Neuronal stem cell (in vitro differentiated cells): Measurements from ENCODE around the gene ZBTB45.

Source experiments
- DNase-seq: peaks from one replicate; pipeline ENCODE4 v3.0.0-alpha.2; 2013; ENCODE audit warnings: low spot score
- H2AFZ ChIP-seq: one replicate; pipeline ENCODE4 v1.6.1; 2013; ENCODE audit warnings: mild to moderate bottlenecking, low read length, inconsistent platforms
- H2AK5ac ChIP-seq: 2 replicates; pipeline ENCODE4 v1.6.1; 2013; ENCODE audit warnings: low read depth, mild to moderate bottlenecking, inconsistent platforms, low read length, moderate library complexity, mixed read lengths
- H2BK120ac ChIP-seq: 2 replicates; pipeline ENCODE4 v1.6.1; 2013; ENCODE audit warnings: low read depth, mild to moderate bottlenecking, inconsistent platforms, low read length, moderate library complexity, mixed read lengths
- H2BK12ac ChIP-seq: one replicate; pipeline ENCODE4 v1.6.1; 2013; ENCODE audit warnings: low read length, inconsistent platforms
- H2BK15ac ChIP-seq: 2 replicates; pipeline ENCODE4 v1.6.1; 2013; ENCODE audit warnings: mild to moderate bottlenecking, low read length, inconsistent platforms, mixed read lengths
- H2BK5ac ChIP-seq: one replicate; pipeline ENCODE4 v1.6.1; 2013; ENCODE audit warnings: inconsistent platforms, mild to moderate bottlenecking, low read length, moderate library complexity
- H3K14ac ChIP-seq: one replicate; pipeline ENCODE4 v1.6.1; 2013; ENCODE audit warnings: low read length, inconsistent platforms
- H3K18ac ChIP-seq: 2 replicates; pipeline ENCODE4 v1.6.1; 2013; ENCODE audit warnings: low read length, inconsistent platforms
- H3K23ac ChIP-seq: 2 replicates; pipeline ENCODE4 v1.6.1; 2013; ENCODE audit warnings: low read depth, mild to moderate bottlenecking, mixed read lengths, low read length, inconsistent platforms; ENCODE audit not compliant: poor library complexity
- H3K27ac ChIP-seq: replicated peaks from 3 replicates; pipeline ENCODE4 v1.5.1; 2013; ENCODE audit warnings: low read length, inconsistent platforms
- H3K27me3 ChIP-seq, 3 experiments: 2 replicates each; pipeline ENCODE4 v1.6.1; 2013; ENCODE audit warnings: low read length in 3 of 3, mild to moderate bottlenecking in 2 of 3, inconsistent platforms in 1 of 3, low read depth in 1 of 3, mixed read lengths in 1 of 3, moderate library complexity in 1 of 3; ENCODE audit not compliant: control insufficient read depth in 3 of 3, insufficient read depth in 3 of 3
- H3K36me3 ChIP-seq, 2 donors: replicated peaks in 1 of 2; 2 replicates each; pipeline ENCODE4 v1.6.1; 2013; ENCODE audit warnings: low read length in 2 of 2; ENCODE audit not compliant: control insufficient read depth in 2 of 2, insufficient read depth in 2 of 2
- H3K4ac ChIP-seq: 2 replicates; pipeline ENCODE4 v1.6.1; 2013; ENCODE audit warnings: inconsistent platforms, mild to moderate bottlenecking, low read length, moderate library complexity
- H3K4me1 ChIP-seq, 2 donors: 1 replicate in 1 of 2; 2 replicates in 1 of 2; pipeline ENCODE4 v1.6.1; 2013; ENCODE audit warnings: low read length in 2 of 2, low read depth in 1 of 2; ENCODE audit not compliant: control insufficient read depth in 2 of 2, insufficient read depth in 1 of 2
- H3K4me2 ChIP-seq: one replicate; pipeline ENCODE4 v1.6.1; 2013; ENCODE audit warnings: mild to moderate bottlenecking, low read length, inconsistent platforms; ENCODE audit not compliant: insufficient read depth, poor library complexity, severe bottlenecking
- H3K4me3 ChIP-seq, 2 donors: 2 replicates each; pipeline ENCODE4 v1.5.1; 2013; ENCODE audit warnings: low read length in 2 of 2, mild to moderate bottlenecking in 2 of 2, inconsistent platforms in 1 of 2, moderate library complexity in 1 of 2
- H3K79me1 ChIP-seq: one replicate; pipeline ENCODE4 v1.6.1; 2013; ENCODE audit warnings: low read depth, mild to moderate bottlenecking, inconsistent platforms, low read length, moderate library complexity
- H3K9ac ChIP-seq: one replicate; pipeline ENCODE4 v1.6.1; 2013; ENCODE audit warnings: mild to moderate bottlenecking, low read depth, low read length, inconsistent platforms; ENCODE audit not compliant: poor library complexity
- H3K9me3 ChIP-seq, 2 donors: replicated peaks in 1 of 2; 2 replicates each; pipeline versions ENCODE3 to v1.6.1; 2013; ENCODE audit warnings: low read length in 2 of 2, mild to moderate bottlenecking in 2 of 2, inconsistent platforms in 1 of 2, low read depth in 1 of 2, mixed read lengths in 1 of 2, moderate library complexity in 1 of 2; ENCODE audit not compliant: control insufficient read depth in 2 of 2, insufficient read depth in 1 of 2
- H4K8ac ChIP-seq: one replicate; pipeline ENCODE4 v1.6.1; 2013; ENCODE audit warnings: low read depth, mild to moderate bottlenecking, inconsistent platforms, low read length, moderate library complexity
- H4K91ac ChIP-seq: one replicate; pipeline ENCODE4 v1.6.1; 2013; ENCODE audit warnings: low read length, low read depth, mild to moderate bottlenecking, inconsistent platforms; ENCODE audit not compliant: poor library complexity
- WGBS, 2 donors: extraction: QIAGEN DNeasy Blood & Tissue Kit; methylation state at CpG; one replicate each; pipeline ENCODE4 v1.1.7; 2013; ENCODE audit warnings: missing lambda C conversion rate in 2 of 2, mixed read lengths in 1 of 2; ENCODE audit not compliant: insufficient read length in 2 of 2, insufficient replicate concordance in 1 of 2; ENCODE audit errors: extremely low coverage in 2 of 2; 5-methylcytosine and 5-hydroxymethylcytosine counted together

ZBTB45 gene

GRCh38 chr19:58558623-58559274 is 39.1 kb upstream of the ZBTB45 start:
- Histone ChIP-seq H3K4me2 (peak overlapping the region; percentile 83), H3K14ac (peak overlapping the region; percentile 100), H3K4ac (no peak overlapping the region), H3K23ac (peak overlapping the region; percentile 95), H4K8ac (peak overlapping the region; percentile 29), H3K27ac (peak overlapping the region; percentile 100), H3K27me3 (peaks cover 0 to 21% (median 0%) of the 10 kb centered on the region in 3 experiments), H3K9me3 (peaks cover 0 to 6% of the 10 kb centered on the region in 2 donors), H3K36me3 (peaks cover 16 to 48% of the 10 kb centered on the region in 2 donors), H2BK5ac (peak overlapping the region; percentile 97), H3K18ac (peak overlapping the region; percentile 100), H2BK15ac (no peak overlapping the region), H3K4me3 (peak overlapping the region; percentile 84 to 92), H3K9ac (peak overlapping the region; percentile 100), H2AK5ac (peak overlapping the region; percentile 95), H3K79me1 (peaks cover 6% of the 10 kb centered on the region), H2BK12ac (no peak overlapping the region), H3K4me1 (peaks cover 24 to 28% of the 10 kb centered on the region in 2 donors), H4K91ac (peak overlapping the region; percentile 97), H2BK120ac (peak overlapping the region; percentile 89), H2AFZ (peak overlapping the region; percentile 98)
- peak; percentile 99 for DNase-seq
- no CpG with 5 or more reads among the region's 76 CpGs for WGBS, 2 donors

GRCh38 chr19:58558066-58558622 is 38.5 kb upstream of the ZBTB45 start, which contains the start of gene UBE2M:
TSS of gene UBE2M (minus strand) at chr19:58558611. CDS start at chr19:58558381, 230 bp downstream.
- Histone ChIP-seq H3K4me3 (peak within 1 kb of the TSS; percentile 84 to 92), H3K9me3 (peaks cover 0 to 6% of the 10 kb centered on the region in 2 donors), H2AK5ac (peak within 1 kb of the TSS; percentile 95), H3K79me1 (peaks cover 6% of the 10 kb centered on the region), H3K36me3 (peaks cover 16 to 45% of the 10 kb centered on the region in 2 donors), H3K27ac (peak within 1 kb of the TSS; percentile 100), H3K23ac (peak within 1 kb of the TSS; percentile 95), H3K4me2 (peak within 1 kb of the TSS; percentile 83), H3K27me3 (peaks cover 0 to 16% (median 0%) of the 10 kb centered on the region in 3 experiments), H3K9ac (peak within 1 kb of the TSS; percentile 100), H4K8ac (peak within 1 kb of the TSS; percentile 29), H2BK15ac (no peak within 1 kb of the TSS), H3K18ac (peak within 1 kb of the TSS; percentile 100), H4K91ac (peak within 1 kb of the TSS; percentile 97), H3K14ac (peak within 1 kb of the TSS; percentile 100), H3K4me1 (peaks cover 24 to 28% of the 10 kb centered on the region in 2 donors), H2BK12ac (no peak within 1 kb of the TSS), H2BK5ac (peak within 1 kb of the TSS; percentile 97), H3K4ac (peak within 1 kb of the TSS; percentile 91), H2AFZ (peak within 1 kb of the TSS; percentile 98), H2BK120ac (peak within 1 kb of the TSS; percentile 89)
- no CpG with 5 or more reads among the region's 62 CpGs for WGBS, 2 donors
- DNase-seq: no peak

- Histone ChIP-seq H3K27ac (peak overlapping the region; percentile 100), H2BK5ac (peak overlapping the region; percentile 97), H3K4me3 (peak overlapping the region; percentile 84 to 90), H3K23ac (peak overlapping the region; percentile 94), H4K8ac (no peak overlapping the region), H3K36me3 (peaks cover 19 to 46% of the 10 kb centered on the region in 2 donors), H3K4ac (no peak overlapping the region), H2AK5ac (peak overlapping the region; percentile 89), H2BK15ac (no peak overlapping the region), H2BK120ac (peak overlapping the region; percentile 21), H3K4me2 (peak overlapping the region; percentile 75), H3K14ac (peak overlapping the region; percentile 65), H2AFZ (no peak overlapping the region), H3K27me3 (peaks cover 0 to 9% (median 0%) of the 10 kb centered on the region in 3 experiments), H4K91ac (no peak overlapping the region), H3K9ac (peak overlapping the region; percentile 98), H2BK12ac (no peak overlapping the region), H3K4me1 (peaks cover 19 to 28% of the 10 kb centered on the region in 2 donors), H3K18ac (no peak overlapping the region), H3K79me1 (peaks cover 4% of the 10 kb centered on the region), H3K9me3 (peaks cover 0 to 4% of the 10 kb centered on the region in 2 donors)
- no peak for DNase-seq
- 100% methylated on average over 1 of the region's 12 CpGs; no CpG with 5 or more reads in 1 of the 2 donors for WGBS, 2 donors
Observed at GRCh38 chr19:58557221-58558065, 37.8 kb upstream of the ZBTB45 start.
